Endometrial microvascular endothelial cells (primary cell): ENCODE results near the gene PTPN14. TPM values are rescaled to one million over a fixed set of nuclear protein-coding genes. Genes with fewer than 3 reads are reported as not detected.

Experiments used
- in situ Hi-C: cut with HindIII; loops from 2 replicates; pipeline ENCODE4 v1.10.0; 2017; ENCODE audit warnings: low sequenced_read_pairs, low pct_unique_long_range_greater_than_20kb; ENCODE audit errors: inconsistent ontology term
- total RNA-seq: library from RNA; depleted of rRNA; stranded (reverse); fragments of >200 nt; gene quantifications from one replicate; pipeline ENCODE4 v1.2.3, GENCODE V29; 2015; ENCODE audit errors: inconsistent ontology term

The PTPN14 gene
- total RNA-seq, 1 donor from 2014 or later = 63.4 TPM

- in situ Hi-C loops = no loop called here
Observed at GRCh38 chr1:214467078-214467585, 84.3 kb downstream of the PTPN14 start.

GRCh38 chr1:214466403-214467077, 84.9 kb downstream of the PTPN14 start:
- in situ Hi-C loops = no loop called here

DNA sequence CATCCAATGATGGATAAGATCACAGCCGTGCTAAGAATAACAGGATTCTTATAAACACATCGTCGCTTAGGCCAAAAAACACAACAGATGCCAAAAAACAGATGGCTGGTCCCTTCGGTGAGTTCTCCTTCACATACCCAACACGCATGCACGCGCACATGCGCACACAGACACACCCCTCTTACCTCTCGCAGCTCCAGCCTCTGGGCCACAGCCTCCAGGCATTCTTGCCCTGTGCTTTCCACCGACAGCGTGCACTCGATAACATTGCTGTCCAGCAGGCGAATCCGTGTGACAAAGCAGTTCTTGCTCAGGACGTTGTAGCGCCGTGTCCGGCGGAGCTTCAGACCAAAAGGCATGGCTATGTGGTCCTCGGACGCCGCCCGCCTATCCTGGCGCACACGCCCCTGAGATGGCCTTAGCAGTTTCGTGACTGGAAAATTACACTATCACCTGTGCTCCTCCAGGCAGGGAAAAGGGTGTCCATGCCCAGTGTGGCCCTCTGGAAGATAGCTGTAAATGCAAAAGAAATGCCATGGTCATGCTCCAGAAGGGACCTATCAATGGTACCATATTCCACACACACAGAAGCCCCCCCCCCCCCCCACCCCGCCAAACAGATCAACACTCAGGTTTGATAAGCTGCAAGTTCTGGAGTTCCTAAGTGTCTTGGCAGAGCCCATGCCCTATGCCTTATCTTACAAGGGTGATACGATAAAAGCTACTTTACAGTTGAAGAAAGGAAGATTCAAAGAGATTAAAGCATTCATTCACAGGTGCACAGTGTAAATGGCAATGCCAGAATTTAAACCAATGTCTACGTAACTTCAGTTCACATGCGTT, 86.7 kb downstream of the PTPN14 start:
- in situ Hi-C loops = no loop called here

DNA sequence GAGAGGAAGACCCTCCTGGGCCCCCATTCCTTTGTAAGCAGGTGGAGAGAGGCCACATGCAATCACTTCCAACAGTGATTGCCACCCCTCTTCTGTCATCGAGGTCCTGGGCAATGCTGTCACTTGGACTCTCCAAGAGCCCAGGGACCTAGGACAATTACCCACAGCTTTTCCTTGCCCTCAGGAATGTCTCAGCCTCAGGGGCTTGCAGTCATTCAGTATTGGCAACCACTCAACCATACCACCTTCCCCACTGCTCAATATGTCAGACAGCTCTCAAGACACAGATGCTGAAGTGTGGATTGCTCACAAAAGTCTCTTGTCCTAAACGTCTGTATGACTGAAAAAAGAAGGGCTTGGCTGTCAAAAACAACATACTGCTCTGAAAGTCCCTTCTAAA, 87.8 kb downstream of the PTPN14 start:
- in situ Hi-C loops = no loop called here

DNA sequence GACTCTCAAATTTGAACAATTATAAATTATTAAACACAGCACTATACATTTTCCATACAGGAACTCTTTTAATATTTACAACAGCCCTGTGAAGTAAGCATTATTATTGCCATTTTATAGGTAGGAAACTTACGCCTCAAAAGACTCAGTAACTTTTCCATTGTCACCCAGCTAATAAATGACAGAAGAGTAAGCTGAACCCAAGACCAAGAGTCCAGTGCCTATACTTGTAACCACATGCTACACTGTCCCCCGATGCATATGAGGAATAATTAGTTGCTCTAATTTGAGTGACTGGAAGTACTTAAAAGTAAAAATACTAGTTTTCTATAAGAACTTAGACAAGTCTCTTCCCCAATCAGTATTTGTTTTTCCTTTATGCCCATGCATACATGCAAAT, 88.5 kb downstream of the PTPN14 start:
- in situ Hi-C loops = no loop called here

DNA sequence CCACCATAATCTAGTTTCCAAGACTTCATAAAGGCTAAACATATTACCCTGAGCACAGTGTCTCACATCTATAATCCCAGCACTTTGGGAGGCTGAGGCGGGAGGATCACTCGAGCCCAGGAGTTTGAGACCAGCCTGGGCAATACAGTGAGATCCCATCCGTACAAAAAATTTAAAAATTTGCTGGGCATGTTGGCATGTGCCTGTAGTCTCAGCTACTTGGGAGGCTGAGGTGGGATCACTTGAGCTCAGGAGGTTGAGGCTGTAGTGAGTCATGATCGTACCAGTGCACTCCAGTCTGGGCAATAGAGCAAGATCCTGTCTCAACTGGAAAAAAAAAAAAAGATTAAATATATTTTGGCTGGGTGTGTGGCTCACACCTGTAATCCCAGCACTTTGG, 90.1 kb downstream of the PTPN14 start:
- in situ Hi-C loops = no loop called here

DNA sequence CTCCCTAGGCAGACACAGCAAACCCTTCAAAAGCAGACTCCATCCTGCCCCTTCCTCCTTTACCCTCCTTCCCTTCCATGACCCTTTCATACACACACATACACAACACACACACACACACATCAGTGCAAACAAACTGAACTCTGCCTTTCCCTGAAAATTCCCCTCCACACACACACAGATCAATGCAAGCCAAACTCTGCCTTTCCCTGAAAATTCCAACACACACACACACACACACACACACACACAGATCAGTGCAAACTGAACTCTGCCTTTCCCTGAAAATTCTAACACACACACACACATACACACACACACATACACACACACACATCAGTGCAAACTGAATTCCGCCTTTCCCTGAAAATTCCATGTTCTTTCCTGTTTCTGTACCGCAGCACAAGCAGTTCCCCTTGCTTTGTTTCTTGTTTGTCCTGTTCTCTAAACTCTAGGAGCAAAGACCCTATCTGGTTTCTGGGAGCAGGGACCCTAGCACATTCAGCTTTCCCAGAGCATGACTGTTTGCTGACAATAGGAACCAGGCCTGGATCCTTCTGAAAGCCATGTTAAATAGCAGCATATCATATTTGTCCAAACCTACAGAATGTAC, 91.0 kb downstream of the PTPN14 start:
- in situ Hi-C loops = no loop called here

DNA sequence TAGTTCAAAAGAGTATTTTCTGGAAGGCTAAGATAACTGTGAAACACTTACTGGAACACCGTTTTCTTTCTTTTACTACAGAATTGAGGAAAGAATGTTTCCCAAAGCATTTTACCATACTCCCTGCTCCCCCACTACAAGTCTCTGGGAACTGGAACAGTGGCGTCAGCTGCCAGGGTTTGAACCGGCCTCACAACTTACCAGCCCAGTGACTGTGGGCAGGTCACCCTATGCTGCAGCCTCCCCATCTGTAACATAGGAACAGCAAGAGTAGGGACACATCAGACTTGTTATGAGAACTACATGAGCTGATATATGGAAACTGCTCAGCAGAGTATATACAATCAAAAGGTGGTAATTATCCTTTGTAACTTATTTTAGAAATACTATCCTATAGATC, 91.5 kb downstream of the PTPN14 start:
- in situ Hi-C loops = no loop called here

- in situ Hi-C loops = no loop called here
Observed at GRCh38 chr1:214458541-214458940, 92.9 kb downstream of the PTPN14 start.

GRCh38 chr1:214455971-214456867, 95.2 kb downstream of the PTPN14 start:
- in situ Hi-C loops = no loop called here

- in situ Hi-C loops = no loop called here
Observed at GRCh38 chr1:214455479-214455878, 95.9 kb downstream of the PTPN14 start.

DNA sequence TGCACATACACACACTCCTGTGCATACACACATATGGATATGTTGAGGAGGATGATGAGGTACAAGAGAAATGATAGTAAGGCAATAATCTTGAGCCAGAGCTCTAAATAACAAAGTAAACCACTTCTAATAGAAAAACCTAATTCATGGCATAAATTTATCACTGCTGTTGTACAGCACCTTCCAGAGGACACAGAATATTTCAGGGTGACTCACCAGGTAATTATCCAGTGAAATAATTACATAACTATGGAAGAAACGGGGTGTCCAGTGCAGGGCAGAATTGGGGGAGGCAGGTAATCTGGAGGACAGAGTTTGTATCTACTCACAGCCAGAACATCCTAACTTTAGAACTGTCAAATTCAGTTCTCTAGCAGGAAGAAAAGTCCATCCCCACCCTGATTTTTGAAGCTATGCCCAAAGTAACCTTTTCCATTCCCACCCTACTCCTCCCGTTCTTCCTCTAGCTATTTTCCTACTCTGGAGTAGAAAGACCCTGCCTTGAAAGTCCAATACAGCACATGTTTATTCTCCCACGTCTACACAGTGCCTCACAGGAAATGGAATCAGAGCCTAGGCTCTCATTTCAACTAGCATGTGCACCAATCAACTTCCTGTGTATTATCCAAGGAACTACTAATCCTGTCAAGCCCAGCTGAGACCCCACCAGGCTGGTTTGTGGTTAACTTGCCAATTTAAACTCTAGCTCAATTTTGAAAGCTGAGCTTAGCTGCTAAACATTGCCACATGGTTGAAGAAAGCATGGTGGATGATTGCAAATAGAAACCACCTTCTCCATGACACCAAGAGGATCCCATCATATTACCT, 96.6 kb downstream of the PTPN14 start:
- in situ Hi-C loops = no loop called here

DNA sequence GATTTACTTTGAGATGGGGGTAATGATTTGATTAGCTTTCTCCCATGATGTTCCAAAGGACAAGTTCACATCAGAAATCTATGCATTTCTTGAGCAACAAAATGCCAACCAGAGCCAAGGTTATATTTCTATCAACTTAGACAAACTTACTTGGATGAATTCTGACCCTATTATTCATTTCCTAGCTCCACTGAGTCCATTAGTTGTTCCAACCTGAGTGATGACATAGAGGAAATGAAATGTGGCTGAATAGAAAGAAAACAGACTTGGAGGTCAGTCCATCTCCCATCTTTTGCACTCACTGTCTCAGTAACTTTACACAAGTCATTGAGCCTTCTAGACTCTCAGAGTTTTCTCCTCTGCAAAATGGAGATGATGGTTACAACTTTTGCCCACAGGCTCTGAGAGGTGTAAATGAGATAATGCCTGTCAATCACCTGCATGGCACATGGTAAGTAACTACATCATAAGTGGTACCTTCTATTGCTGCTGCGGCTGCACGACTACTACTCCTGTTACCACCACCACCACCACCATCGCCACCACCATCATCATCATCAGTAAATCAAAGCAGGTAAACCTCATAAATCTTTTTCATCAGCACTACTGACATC, 98.2 kb downstream of the PTPN14 start:
- in situ Hi-C loops = no loop called here

DNA sequence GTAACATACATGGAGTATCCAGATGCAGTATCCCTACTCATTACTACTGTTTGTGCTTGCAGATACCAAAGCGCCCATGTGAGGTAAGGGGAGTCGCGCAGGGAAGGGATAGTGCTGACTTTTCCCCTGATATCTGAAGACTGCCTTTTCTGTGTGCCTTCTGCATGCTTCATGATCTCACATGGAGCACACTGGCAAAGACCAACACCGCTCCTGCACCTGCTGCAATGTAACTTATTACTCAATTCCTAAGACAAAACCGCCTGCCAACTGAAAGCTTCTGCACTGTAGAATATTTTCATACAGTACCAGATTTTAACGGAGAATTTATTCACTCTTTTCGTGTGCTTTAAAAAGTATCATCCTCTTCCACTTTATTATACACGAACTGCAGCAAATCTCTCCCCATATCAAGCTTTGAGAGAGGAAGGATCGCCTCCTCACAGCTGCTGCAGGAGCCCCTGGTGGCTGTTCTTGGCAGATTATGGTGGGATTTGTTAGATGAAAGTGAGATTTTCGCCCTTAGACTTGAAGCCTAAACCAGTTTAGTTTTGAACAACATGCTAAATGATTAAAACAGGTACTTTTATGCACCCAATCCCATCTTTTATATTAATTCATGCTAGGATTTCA, 99.1 kb downstream of the PTPN14 start:
- in situ Hi-C loops = no loop called here

- in situ Hi-C loops = no loop called here
Observed at GRCh38 chr1:214451596-214451995, 99.8 kb downstream of the PTPN14 start.

DNA sequence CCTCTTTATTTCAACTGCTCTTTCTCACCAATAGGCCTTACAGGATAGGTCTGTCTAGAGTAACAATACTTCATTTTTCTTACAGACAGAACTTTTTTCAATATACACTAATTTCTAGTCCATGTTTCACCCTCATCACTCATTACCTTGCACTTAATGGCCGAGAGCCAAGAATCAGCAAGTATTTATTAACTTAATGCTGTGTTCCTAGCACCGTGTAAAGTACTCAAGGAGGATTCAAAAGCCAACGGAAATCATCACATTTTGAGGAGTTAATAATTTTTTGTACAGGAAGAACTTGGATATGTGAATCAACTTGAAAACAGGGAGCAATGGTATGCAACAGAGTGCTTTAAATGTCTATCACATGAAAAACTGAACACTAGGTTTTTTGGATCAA, 102.0 kb downstream of the PTPN14 start:
- in situ Hi-C loops = no loop called here

- in situ Hi-C loops = no loop called here
Observed at GRCh38 chr1:214448536-214448935, 102.9 kb downstream of the PTPN14 start.
